KMS-11 (cell line): ENCODE measurements around the gene SYNE1.

ENCODE experiments used
- H2AFZ ChIP-seq: fragments of 200-600 bp; sonication (generic); 2 replicates; pipeline ENCODE4 v1.6.1; 2016; ENCODE audit warnings: antibody characterized with exemption, mixed run types, low read depth
- H3K27ac ChIP-seq: fragments of 200-600 bp; sonication (generic); 2 replicates; pipeline ENCODE4 v1.6.1; 2016; ENCODE audit warnings: mild to moderate bottlenecking, mixed run types
- H3K27me3 ChIP-seq: fragments of 200-600 bp; sonication (generic); 2 replicates; pipeline ENCODE4 v1.6.1; 2017; ENCODE audit warnings: mild to moderate bottlenecking, low read depth, mixed run types, moderate library complexity; ENCODE audit not compliant: insufficient read depth
- H3K36me3 ChIP-seq: fragments of 200-600 bp; sonication (generic); 2 replicates; pipeline ENCODE4 v1.6.1; 2017; ENCODE audit warnings: mild to moderate bottlenecking, mixed run types; ENCODE audit not compliant: insufficient read depth
- H3K4me1 ChIP-seq: fragments of 200-600 bp; sonication (generic); 2 replicates; pipeline ENCODE4 v1.6.1; 2016; ENCODE audit warnings: mild to moderate bottlenecking, low read depth, mixed run types; ENCODE audit not compliant: poor library complexity, severe bottlenecking
- H3K4me2 ChIP-seq: fragments of 200-600 bp; sonication (generic); 2 replicates; pipeline ENCODE4 v1.7.0; 2016; ENCODE audit warnings: mild to moderate bottlenecking, mixed run types
- H3K4me3 ChIP-seq: fragments of 200-600 bp; sonication (generic); IDR thresholded peaks from 2 replicates; pipeline ENCODE4 v1.6.1; 2017; ENCODE audit warnings: low read depth, low read length, mixed read lengths; ENCODE audit not compliant: insufficient read depth
- H3K79me2 ChIP-seq: fragments of 200-600 bp; sonication (generic); 2 replicates; pipeline ENCODE4 v1.6.1; 2016; ENCODE audit warnings: low read depth, mixed run types; ENCODE audit not compliant: insufficient read depth
- H3K9ac ChIP-seq: fragments of 200-600 bp; sonication (generic); 2 replicates; pipeline ENCODE4 v1.6.1; 2016; ENCODE audit warnings: mild to moderate bottlenecking, mixed run types
- H4K20me1 ChIP-seq: fragments of 200-600 bp; sonication (generic); 2 replicates; pipeline ENCODE4 v1.6.1; 2016; ENCODE audit warnings: mild to moderate bottlenecking, mixed run types; ENCODE audit not compliant: insufficient read depth
- TF ChIP-seq, protein P1 (sequence below): fragments of 200-600 bp; sonication (generic); conservative IDR thresholded peaks from 2 replicates; pipeline ENCODE4 v1.6.1; 2017; ENCODE audit warnings: low read depth, mild to moderate bottlenecking, antibody characterized with exemption, low read length, moderate library complexity, mixed read lengths

SYNE1 gene

DNA sequence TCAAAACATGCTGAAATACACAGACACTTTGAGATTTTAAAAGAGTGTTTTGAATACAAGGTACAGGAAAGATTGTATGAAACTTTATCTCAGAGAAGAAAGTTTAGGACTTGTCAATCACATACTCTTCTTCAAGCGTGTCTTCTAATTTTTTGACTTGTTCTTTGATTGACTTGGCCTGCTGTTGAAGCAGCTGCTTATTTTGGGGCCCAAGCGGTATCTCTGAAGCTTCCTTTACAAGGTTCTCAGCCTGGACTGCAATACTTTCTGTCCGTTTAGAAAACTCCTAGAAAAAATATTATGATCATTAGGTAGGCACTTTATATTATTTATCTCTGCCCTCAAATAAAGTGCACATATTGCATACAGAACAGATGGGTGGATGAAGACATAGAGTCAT, 201.3 kb downstream of the SYNE1 start:
- TF ChIP-seq, protein P1, sequence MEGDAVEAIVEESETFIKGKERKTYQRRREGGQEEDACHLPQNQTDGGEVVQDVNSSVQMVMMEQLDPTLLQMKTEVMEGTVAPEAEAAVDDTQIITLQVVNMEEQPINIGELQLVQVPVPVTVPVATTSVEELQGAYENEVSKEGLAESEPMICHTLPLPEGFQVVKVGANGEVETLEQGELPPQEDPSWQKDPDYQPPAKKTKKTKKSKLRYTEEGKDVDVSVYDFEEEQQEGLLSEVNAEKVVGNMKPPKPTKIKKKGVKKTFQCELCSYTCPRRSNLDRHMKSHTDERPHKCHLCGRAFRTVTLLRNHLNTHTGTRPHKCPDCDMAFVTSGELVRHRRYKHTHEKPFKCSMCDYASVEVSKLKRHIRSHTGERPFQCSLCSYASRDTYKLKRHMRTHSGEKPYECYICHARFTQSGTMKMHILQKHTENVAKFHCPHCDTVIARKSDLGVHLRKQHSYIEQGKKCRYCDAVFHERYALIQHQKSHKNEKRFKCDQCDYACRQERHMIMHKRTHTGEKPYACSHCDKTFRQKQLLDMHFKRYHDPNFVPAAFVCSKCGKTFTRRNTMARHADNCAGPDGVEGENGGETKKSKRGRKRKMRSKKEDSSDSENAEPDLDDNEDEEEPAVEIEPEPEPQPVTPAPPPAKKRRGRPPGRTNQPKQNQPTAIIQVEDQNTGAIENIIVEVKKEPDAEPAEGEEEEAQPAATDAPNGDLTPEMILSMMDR: no peak
- H3K4me2 ChIP-seq: no peak overlapping the region
- H3K27ac ChIP-seq: no peak overlapping the region
- H3K27me3 ChIP-seq: no peaks in the 10 kb centered on the region
- no peak overlapping the region for H3K4me3 ChIP-seq
- H3K36me3 ChIP-seq: no peaks in the 10 kb centered on the region
- H3K79me2 ChIP-seq: no peaks in the 10 kb centered on the region
- no peaks in the 10 kb centered on the region for H3K4me1 ChIP-seq
- no peaks in the 10 kb centered on the region for H4K20me1 ChIP-seq
- no peak overlapping the region for H2AFZ ChIP-seq
- H3K9ac ChIP-seq: no peak overlapping the region

DNA sequence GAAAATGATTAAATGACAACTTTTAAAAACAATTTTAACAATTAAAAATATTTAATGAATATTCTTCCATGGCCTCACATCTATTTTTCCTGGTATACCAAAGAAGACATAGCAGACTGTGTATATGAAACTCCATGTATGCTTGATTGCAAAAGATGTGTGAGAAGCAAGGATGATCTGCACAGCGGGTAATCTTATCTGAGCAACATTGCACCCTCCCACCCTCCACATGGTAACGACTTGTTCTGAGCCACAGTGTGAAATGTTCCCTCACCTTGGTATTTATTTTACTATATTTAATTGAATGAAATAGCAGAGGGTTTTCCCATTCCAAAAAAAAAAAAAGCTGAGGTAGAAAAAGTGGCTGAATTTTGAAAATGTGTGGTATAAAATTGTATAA, 204.4 kb downstream of the SYNE1 start:
- Histone ChIP-seq H4K20me1 (no peaks in the 10 kb centered on the region), H3K79me2 (no peaks in the 10 kb centered on the region), H3K4me1 (no peaks in the 10 kb centered on the region), H3K27ac (no peak overlapping the region), H3K9ac (no peak overlapping the region), H3K4me3 (no peak overlapping the region), H3K36me3 (no peaks in the 10 kb centered on the region), H3K27me3 (no peaks in the 10 kb centered on the region), H3K4me2 (no peak overlapping the region), H2AFZ (no peak overlapping the region)
- TF ChIP-seq, protein P1: no peak

DNA sequence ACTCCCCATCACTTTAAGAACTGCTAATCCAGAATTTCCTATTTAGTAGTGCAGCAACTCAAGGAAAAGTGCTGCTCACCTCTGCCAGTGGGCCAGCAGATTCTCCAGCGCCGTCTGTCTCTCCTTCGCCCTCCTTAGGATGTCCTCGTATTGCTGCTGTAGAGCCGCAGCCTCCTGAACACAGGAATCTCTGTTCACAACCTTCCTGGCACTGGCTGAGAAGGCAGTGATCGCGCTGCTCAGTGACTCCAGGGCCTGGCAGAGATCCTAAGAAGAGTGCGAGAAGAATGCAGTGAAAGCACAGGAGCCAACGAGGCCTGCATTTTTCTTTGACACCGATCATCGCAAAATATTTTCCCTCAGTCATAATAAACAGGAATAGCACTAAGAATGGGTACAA, 209.0 kb downstream of the SYNE1 start:
- Histone ChIP-seq H4K20me1 (no peaks in the 10 kb centered on the region), H3K36me3 (no peaks in the 10 kb centered on the region), H3K27me3 (no peaks in the 10 kb centered on the region), H3K9ac (no peak overlapping the region), H3K27ac (no peak overlapping the region), H3K4me2 (no peak overlapping the region), H2AFZ (no peak overlapping the region), H3K4me1 (no peaks in the 10 kb centered on the region), H3K4me3 (no peak overlapping the region), H3K79me2 (no peaks in the 10 kb centered on the region)
- TF ChIP-seq, protein P1: no peak

DNA sequence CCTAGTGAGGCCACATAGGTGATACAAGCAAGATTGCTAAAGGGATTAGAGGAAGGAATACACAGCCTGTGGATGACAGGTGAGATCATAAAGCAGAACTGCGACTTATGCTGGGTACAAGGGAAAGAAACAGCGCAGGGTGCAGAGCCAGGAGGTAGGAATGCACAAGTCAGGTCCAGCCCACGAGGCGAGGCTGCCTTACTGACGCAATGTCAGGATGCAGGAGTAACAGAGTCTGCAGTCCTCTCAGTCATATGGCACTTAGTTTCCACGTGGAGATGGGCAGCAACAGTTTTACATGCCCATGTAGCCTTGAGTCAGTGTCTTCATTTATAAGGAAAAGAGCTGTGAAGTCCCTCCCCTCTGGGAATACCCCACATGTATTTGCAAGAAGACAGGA, 210.9 kb downstream of the SYNE1 start:
- H3K9ac ChIP-seq: no peak overlapping the region
- H2AFZ ChIP-seq: no peak overlapping the region
- TF ChIP-seq, protein P1: no peak

More for the DNA sequence above, 210.9 kb downstream of the SYNE1 start:
- no peak overlapping the region for H3K4me2 ChIP-seq
- no peak overlapping the region for H3K27ac ChIP-seq
- no peaks in the 10 kb centered on the region for H3K27me3 ChIP-seq
- H3K36me3 ChIP-seq: no peaks in the 10 kb centered on the region
- no peaks in the 10 kb centered on the region for H3K4me1 ChIP-seq
- H3K79me2 ChIP-seq: no peaks in the 10 kb centered on the region
- no peaks in the 10 kb centered on the region for H4K20me1 ChIP-seq
- no peak overlapping the region for H3K4me3 ChIP-seq
